HepG2 (cell line): ENCODE measurements around the gene CNNM1. TPM values are rescaled to one million over a fixed set of nuclear protein-coding genes. Genes with fewer than 3 reads are reported as not detected.
A peak's percentile ranks its signal among the peaks of the same experiment; 100 is the strongest.

Source experiments
- ATAC-seq: fragments of 200-7000 bp; cut with Tn5 transposase; 3 replicates; pipeline ENCODE4 v1.9.1; 2020; ENCODE audit warnings: mild to moderate bottlenecking, moderate library complexity
- BruUV-seq: library from RNA; stranded (reverse); fragments of 400-500 nt; replicated peaks from 2 replicates; lab custom pipeline; 2021; lab: Mats Ljungman, UMichigan
- CTCF ChIA-PET: fragments of 300-600 bp; formaldehyde crosslinking; extraction: SDS; loops from one replicate; lab custom pipeline; 2021; ENCODE audit warnings: low total read pairs, inconsistent platforms, low intra/inter-chr PET ratio; lab: Yijun Ruan, JAX
- POLR2A ChIA-PET: fragments of 350-600 bp; sonication (Branson Sonifier 250); formaldehyde crosslinking; loops from one replicate; lab custom pipeline; 2020; ENCODE audit warnings: antibody characterized with exemption, inconsistent platforms; lab: Yijun Ruan, JAX
- DNase-seq: peaks from one replicate; pipeline ENCODE4 v3.0.0-alpha.2; 2015; ENCODE audit warnings: low spot score
- FAIRE-seq: peaks from 3 replicates; lab custom pipeline; 2011; peaks lifted over from hg19 to GRCh38; lab: Jason Lieb, UNC
- H2AFZ ChIP-seq: one replicate; pipeline ENCODE4 v1.6.1; 2011; ENCODE audit warnings: low read length, inconsistent platforms
- H3K27ac ChIP-seq: fragments of 300-600 bp; 3 replicates; pipeline ENCODE4 v1.8.0; 2011; ENCODE audit warnings: mixed run types, mild to moderate bottlenecking, mixed read lengths, low read length, inconsistent platforms; ENCODE audit not compliant: insufficient read depth; ENCODE audit errors: extremely low read length
- H3K27me3 ChIP-seq, 2 experiments: fragments of 200-600 bp in 1 of 2; 2 replicates in 1 of 2; 3 replicates in 1 of 2; pipeline versions ENCODE4 v1.6.0 to v1.8.0; 2011; ENCODE audit warnings: low read length in 2 of 2, mild to moderate bottlenecking in 2 of 2, moderate library complexity in 2 of 2, inconsistent platforms in 1 of 2; ENCODE audit not compliant: insufficient read depth in 2 of 2, control insufficient read depth in 1 of 2
- H3K36me3 ChIP-seq, 2 experiments: fragments of 200-600 bp in 1 of 2; replicated peaks in 1 of 2; 2 replicates in 1 of 2; 3 replicates in 1 of 2; pipeline versions ENCODE4 v1.5.1 to v1.8.0; 2011; ENCODE audit warnings: low read length in 2 of 2, inconsistent platforms in 1 of 2; ENCODE audit not compliant: insufficient read depth in 2 of 2, control insufficient read depth in 1 of 2
- H3K4me1 ChIP-seq: 2 replicates; pipeline ENCODE4 v1.5.1; 2012; ENCODE audit warnings: low read length, inconsistent platforms; ENCODE audit not compliant: insufficient read depth
- H3K4me2 ChIP-seq: 2 replicates; pipeline ENCODE4 v1.6.0; 2011; ENCODE audit warnings: low read depth, low read length, inconsistent platforms
- H3K4me3 ChIP-seq, 3 experiments: fragments of 200-600 bp in 1 of 3; sonication (generic), shearing (Covaris generic) in 1 of 3; replicated peaks in 1 of 3; 2 replicates each; pipeline ENCODE4 v1.5.1; 2011 to 2016; ENCODE audit warnings: low read length in 3 of 3, inconsistent platforms in 2 of 3, low read depth in 2 of 3, mild to moderate bottlenecking in 2 of 3, control low read depth in 1 of 3, mixed read lengths in 1 of 3; ENCODE audit not compliant: insufficient read depth in 1 of 3
- H3K79me2 ChIP-seq: one replicate; pipeline ENCODE4 v1.6.1; 2011; ENCODE audit warnings: low read length, inconsistent platforms; ENCODE audit not compliant: insufficient read depth
- H3K9ac ChIP-seq: 2 replicates; pipeline ENCODE4 v1.6.0; 2011; ENCODE audit warnings: mild to moderate bottlenecking, low read depth, low read length, inconsistent platforms; ENCODE audit not compliant: insufficient read depth
- H3K9me3 ChIP-seq: 2 replicates; pipeline ENCODE4 v1.5.1; 2012; ENCODE audit warnings: mild to moderate bottlenecking, low read length
- H4K20me1 ChIP-seq: 2 replicates; pipeline ENCODE4 v1.6.0; 2011; ENCODE audit warnings: inconsistent platforms, mild to moderate bottlenecking, low read length, moderate library complexity; ENCODE audit not compliant: insufficient read depth
- ATF4 ChIP-seq, 2 experiments: fragments of 450-650 bp in 1 of 2; sonication (generic) in 1 of 2; formaldehyde crosslinking; IDR thresholded peaks; 2 replicates each; pipeline versions ENCODE4 v1.5.0 to v1.8.0; 2020 to 2022; ENCODE audit warnings: mild to moderate bottlenecking in 1 of 2, missing genetic modification reagents in 1 of 2
- CEBPB ChIP-seq: IDR thresholded peaks from 2 replicates; pipeline ENCODE4 v1.6.1; 2011; ENCODE audit warnings: low read depth, low read length, improper control_type of control experiment, borderline replicate concordance
- CEBPG ChIP-seq: IDR thresholded peaks from 2 replicates; pipeline ENCODE4 v1.6.1; 2016
- CREM ChIP-seq, 2 experiments: sonication (generic) in 1 of 2; formaldehyde crosslinking in 1 of 2; IDR thresholded peaks; 2 replicates each; pipeline versions ENCODE4 v1.4.0 to v1.6.1; 2016 to 2020; ENCODE audit warnings: antibody characterized with exemption in 1 of 2, mild to moderate bottlenecking in 1 of 2, missing genetic modification reagents in 1 of 2
- MTF1 ChIP-seq: sonication (generic); formaldehyde crosslinking; IDR thresholded peaks from 2 replicates; pipeline ENCODE4 v1.5.0; 2020; ENCODE audit warnings: missing genetic modification reagents
- MXD4 ChIP-seq: IDR thresholded peaks from 2 replicates; pipeline ENCODE4 v1.6.1; 2016; ENCODE audit warnings: mild to moderate bottlenecking, missing biosample characterization, missing genetic modification reagents
- NONO ChIP-seq, 2 experiments: fragments of 450-650 bp in 1 of 2; sonication (generic) in 1 of 2; formaldehyde crosslinking in 1 of 2; IDR thresholded peaks in 1 of 2; conservative IDR thresholded peaks in 1 of 2; 2 replicates each; pipeline versions ENCODE4 v1.6.1 to v1.8.0; 2017 to 2022; ENCODE audit warnings: mild to moderate bottlenecking in 1 of 2, missing genetic modification reagents in 1 of 2, moderate library complexity in 1 of 2
- NPAS2 ChIP-seq: sonication (generic); formaldehyde crosslinking; IDR thresholded peaks from 2 replicates; pipeline ENCODE4 v1.8.0; 2022; ENCODE audit warnings: mild to moderate bottlenecking, missing genetic modification reagents, borderline replicate concordance
- PCBP1 ChIP-seq: fragments of 200-400 bp; formaldehyde crosslinking; IDR thresholded peaks from 2 replicates; pipeline ENCODE4 v1.6.1; 2017; ENCODE audit warnings: mild to moderate bottlenecking, low read depth, low read length, borderline replicate concordance
- PHF8 ChIP-seq: sonication (generic); formaldehyde crosslinking; IDR thresholded peaks from 2 replicates; pipeline ENCODE4 v1.5.0; 2020; ENCODE audit warnings: missing genetic modification reagents
- ZFY ChIP-seq: sonication (generic); formaldehyde crosslinking; IDR thresholded peaks from 2 replicates; pipeline ENCODE4 v1.4.0; 2020; ENCODE audit warnings: missing genetic modification reagents
- ZNF160 ChIP-seq: sonication (generic); formaldehyde crosslinking; IDR thresholded peaks from 2 replicates; pipeline ENCODE4 v1.8.0; 2022; ENCODE audit warnings: mild to moderate bottlenecking, inconsistent platforms, missing genetic modification reagents
- ZNF660 ChIP-seq: sonication (generic); formaldehyde crosslinking; IDR thresholded peaks from 2 replicates; pipeline ENCODE4 v1.5.1; 2020; ENCODE audit warnings: mild to moderate bottlenecking, low read depth, missing genetic modification reagents, borderline replicate concordance
- ZNF704 ChIP-seq: sonication (generic); formaldehyde crosslinking; IDR thresholded peaks from 2 replicates; pipeline ENCODE4 v1.8.1; 2023; ENCODE audit warnings: mild to moderate bottlenecking, inconsistent platforms, moderate library complexity, missing genetic modification reagents, borderline replicate concordance
- ZNF749 ChIP-seq: sonication (generic); formaldehyde crosslinking; IDR thresholded peaks from 2 replicates; pipeline ENCODE4 v1.8.0; 2022; ENCODE audit warnings: mild to moderate bottlenecking, missing genetic modification reagents, moderate library complexity, borderline replicate concordance
- ZNF772 ChIP-seq: sonication (generic); formaldehyde crosslinking; IDR thresholded peaks from 2 replicates; pipeline ENCODE4 v1.5.0; 2020; ENCODE audit warnings: mild to moderate bottlenecking, missing genetic modification reagents
- WGBS: methylation state at CpG from one replicate; pipeline ENCODE4 v1.1.6; 2017; ENCODE audit warnings: low lambda C conversion rate; 5-methylcytosine and 5-hydroxymethylcytosine counted together
- in situ Hi-C: cut with HindIII; loops from 2 replicates; pipeline ENCODE4 v1.10.0; 2017; ENCODE audit warnings: low pct_unique_long_range_greater_than_20kb; ENCODE audit not compliant: extremely low pct_ligation_motif_present
- intact Hi-C: fragments of 100-400 bp; cut with micrococcal nuclease; formaldehyde crosslinking; loops from one replicate; pipeline ENCODE4 v1.10.0; 2022; ENCODE audit not compliant: unreplicated experiment
- polyA plus RNA-seq, 8 experiments: library from polyadenylated mRNA; depleted of rRNA in 3 of 8; stranded (reverse) in 7 of 8; unstranded in 1 of 8; fragments of >200 nt; fragmentation: Illumina TruSeq in 4 of 8; extraction: Trizol in 4 of 8; gene quantifications; 2 replicates each; pipeline versions ENCODE4 v1.2.1 to v1.2.3, GENCODE V29; 2011 to 2016; ENCODE audit warnings: low read depth in 4 of 8, missing spikeins in 1 of 8, mixed read lengths in 1 of 8; ENCODE audit not compliant: insufficient read depth in 1 of 8
- total RNA-seq, 5 experiments: library from RNA; depleted of rRNA; stranded (reverse); fragments of >200 nt; fragmentation: Illumina TruSeq; extraction: Trizol; gene quantifications; 2 replicates each; pipeline ENCODE4 v1.2.3, GENCODE V29; 2016; ENCODE audit warnings: low read depth in 1 of 5

Gene CNNM1
- total and polyA plus RNA-seq, 2 of the 13 experiments (the other 11 are each of a cell fraction or from before 2014, with no cell fraction given): 4.3 to 9.6 TPM

- no peak for TF ChIP-seq ZNF704 (CRISPR knock-in tag)
- TF ChIP-seq NPAS2 (CRISPR knock-in tag): no peak
- no peak for TF ChIP-seq MXD4 (CRISPR knock-in tag)
- no peak for TF ChIP-seq ZFY (CRISPR knock-in tag)
- TF ChIP-seq ZNF160 (CRISPR knock-in tag): no peak
These were observed 113.2 kb downstream of the CNNM1 start (continued) for GRCh38 chr10:99442394-99442793.

GRCh38 chr10:99443500-99443899 lies 114.3 kb downstream of the CNNM1 start:
- CTCF ChIA-PET: no interaction called here
- Histone ChIP-seq H3K9ac (no peak overlapping the region), H3K9me3 (no peaks in the 10 kb centered on the region), H3K79me2 (no peaks in the 10 kb centered on the region), H3K4me2 (no peak overlapping the region), H3K27me3 (peaks cover 1 to 13% of the 10 kb centered on the region in 2 experiments; a peak in 2 of 5 replicates), H3K27ac (no peak overlapping the region), H3K4me1 (peaks cover 5% of the 10 kb centered on the region; the same call in 1 of the 2 replicates), H4K20me1 (no peaks in the 10 kb centered on the region), H2AFZ (peak overlapping the region; percentile 40), H3K4me3 (no peak overlapping the region), H3K36me3 (no peaks in the 10 kb centered on the region)
- intact Hi-C loops: no loop called here
- ATAC-seq: no peak
- in situ Hi-C loops: no loop called here
- FAIRE-seq: no peak
- POLR2A ChIA-PET: no interaction called here
- DNase-seq: no peak
- no peak for TF ChIP-seq PHF8 (CRISPR knock-in tag)
- no peak for TF ChIP-seq CREM (IDR thresholded peaks at IDR 0.05)
- TF ChIP-seq CREM (CRISPR knock-in tag; IDR thresholded peaks at IDR 0.05): no peak
- TF ChIP-seq ZNF660 (CRISPR knock-in tag): no peak
- TF ChIP-seq MTF1 (CRISPR knock-in tag): no peak
- no peak for TF ChIP-seq NONO (IDR thresholded peaks at IDR 0.05)
- TF ChIP-seq NONO (CRISPR knock-in tag; conservative IDR thresholded peaks at IDR 0.05): no peak
- 0 out of 2 replicates have a peak, but pooled peaks have one; percentile 23 for TF ChIP-seq CEBPG (CRISPR knock-in tag)
- no peak for TF ChIP-seq PCBP1
- TF ChIP-seq ATF4 (CRISPR knock-in tag; IDR thresholded peaks at IDR 0.05): peak in 1 of 2 experiments; percentile 49; a peak in 1 of 4 replicates
- no peak for TF ChIP-seq ZNF772 (CRISPR knock-in tag)
- TF ChIP-seq ZNF749: no peak
- peak; percentile 57; the same call in 1 of the 2 replicates for TF ChIP-seq CEBPB
- 64% methylated on average over 3 of the region's 3 CpGs for WGBS
- BruUV-seq: no TSS peak
